ENCODE results near the gene NRARP.

Gene NRARP

GRCh38 chr9:137277329-137278041 is 24.6 kb downstream of the NRARP start, which contains the start of gene TOR4A:
TOR4A (plus strand) TSS chr9:137277726; CDS start chr9:137278690, 964 bp downstream.
- DNase-seq (ENCODE audit: low read depth in 2 of 2), result no peak

GRCh38 chr9:137276473-137277328 is 25.4 kb downstream of the NRARP start:
- no peak for DNase-seq (ENCODE audit: low read depth in 2 of 2)

DNA sequence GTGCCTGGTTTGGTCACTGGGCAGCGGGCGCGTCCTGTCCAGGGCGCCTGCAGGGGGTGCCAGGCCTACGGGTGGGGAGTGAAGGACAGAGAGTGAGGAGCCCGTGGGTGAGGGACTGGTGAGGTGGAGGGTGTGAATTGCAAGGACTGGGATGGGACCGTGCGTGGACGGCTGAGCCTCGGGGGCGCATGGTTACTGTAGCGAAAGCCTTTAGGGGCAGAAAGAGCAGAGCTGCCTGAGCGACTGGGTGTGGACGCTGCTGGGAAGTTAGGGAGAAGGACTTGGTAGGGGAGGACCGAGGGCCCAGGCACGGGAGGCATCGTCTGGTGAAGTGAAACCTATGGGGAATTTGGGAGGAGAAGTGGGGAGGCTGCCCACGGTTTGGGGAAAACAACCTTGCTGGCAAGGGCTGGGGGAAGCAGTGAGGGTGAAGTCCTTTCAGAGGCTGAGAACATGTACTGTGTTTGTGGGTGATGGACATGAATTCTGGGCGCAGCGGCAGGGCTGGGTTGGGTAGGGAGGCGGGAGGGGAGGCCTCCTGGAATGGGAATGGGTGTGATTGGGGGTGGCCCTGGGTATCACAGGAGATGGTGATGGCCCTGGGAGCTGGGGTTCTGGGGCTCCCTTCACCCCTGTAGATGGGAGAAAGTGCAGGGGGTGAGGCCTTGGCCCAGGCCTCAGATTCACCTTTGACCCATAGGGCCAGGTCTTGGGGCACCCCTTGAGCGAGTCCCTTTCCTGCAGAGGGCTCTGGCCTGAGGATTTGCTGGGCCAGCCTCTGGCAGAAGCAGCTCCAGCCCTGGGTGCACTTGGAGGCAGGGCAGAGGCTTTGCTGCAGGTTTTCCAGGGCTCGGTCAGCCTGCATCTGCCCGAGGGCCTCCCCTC is 26.2 kb downstream of the NRARP start:
- DNase-seq (ENCODE audit: low read depth in 2 of 2), result no peak

DNA sequence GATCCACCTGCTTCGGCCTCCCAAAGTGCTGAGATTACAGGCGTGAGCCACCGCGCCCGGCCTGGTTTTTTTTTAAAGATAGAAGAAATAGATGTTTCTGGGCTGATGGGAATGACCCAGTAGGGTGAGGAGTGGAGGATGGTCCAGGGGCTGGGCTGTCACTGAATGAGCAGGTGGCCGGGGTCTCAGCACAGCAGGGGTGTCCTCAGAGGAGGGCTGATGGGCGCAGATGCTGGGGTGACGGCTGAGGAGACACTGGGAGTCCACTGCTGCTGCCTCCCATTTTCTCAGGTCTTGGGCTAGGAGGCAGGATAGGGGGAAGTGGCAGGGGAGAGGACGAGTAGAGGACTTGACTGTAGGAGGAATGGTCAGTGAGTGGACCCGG is 26.9 kb downstream of the NRARP start:
- no peak for DNase-seq (ENCODE audit: low read depth in 2 of 2)

DNA sequence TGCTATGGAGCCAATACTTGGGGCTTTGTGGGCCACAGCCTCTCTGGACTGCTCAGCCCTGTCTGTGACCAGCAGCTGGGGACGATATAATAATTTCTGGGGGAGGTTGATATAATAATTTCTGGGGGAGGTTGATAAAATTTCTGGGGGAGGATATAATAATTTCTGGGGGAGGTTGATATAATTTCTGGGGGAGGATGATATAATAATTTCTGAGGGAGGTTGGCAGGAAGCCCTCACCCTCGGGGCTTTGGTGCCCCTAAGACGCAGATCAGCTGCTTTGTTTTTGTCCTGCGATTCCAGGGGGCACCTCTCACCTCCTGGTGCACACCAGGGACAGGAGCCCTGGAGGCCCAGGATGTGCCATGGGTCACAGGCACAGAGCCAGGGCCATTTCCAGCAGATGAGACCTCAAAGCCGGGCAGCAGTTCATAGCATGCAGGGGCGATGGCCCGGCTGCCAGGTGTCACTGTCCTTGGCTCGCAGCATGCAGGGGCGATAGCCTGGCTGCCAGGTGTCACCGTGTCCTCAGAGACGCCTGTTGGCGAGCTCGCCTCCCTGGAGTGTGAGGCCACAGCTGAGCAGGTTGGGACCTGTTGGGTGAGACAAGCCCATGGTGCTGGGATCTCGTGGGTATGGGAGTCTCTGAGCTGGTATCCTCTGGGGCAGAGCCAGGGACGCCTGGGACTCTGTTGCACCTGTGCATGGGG is 28.3 kb downstream of the NRARP start:
- DNase-seq (ENCODE audit: low read depth in 2 of 2), result no peak

DNA sequence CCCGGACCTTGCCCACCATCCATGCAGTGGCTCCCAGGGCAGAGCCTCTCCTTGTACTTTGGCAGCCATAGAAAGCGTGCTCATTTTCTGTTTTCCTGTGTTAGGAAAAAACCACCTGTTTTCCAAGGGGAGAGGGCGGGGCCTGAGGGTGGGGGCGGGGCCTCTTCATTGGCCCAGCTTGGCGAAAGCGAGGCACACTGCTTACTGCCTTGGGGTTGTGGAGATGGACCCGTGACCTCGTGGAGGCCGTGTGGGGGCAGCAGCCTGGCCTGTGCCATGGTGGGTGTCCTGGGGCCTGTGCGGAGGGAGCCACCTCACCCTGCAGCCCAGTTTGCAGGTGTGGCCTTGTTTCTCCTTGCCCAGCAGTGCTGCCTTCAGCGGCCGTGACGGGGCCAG is 29.0 kb downstream of the NRARP start:
- DNase-seq (ENCODE audit: low read depth in 2 of 2), result no peak

GRCh38 chr9:137272241-137273094 is 29.6 kb downstream of the NRARP start:
- DNase-seq (ENCODE audit: low read depth in 2 of 2), result no peak

GRCh38 chr9:137271696-137272076 is 30.4 kb downstream of the NRARP start:
- no peak for DNase-seq (ENCODE audit: low read depth in 2 of 2)

- DNase-seq (ENCODE audit: low read depth in 2 of 2), result no peak
Measured at GRCh38 chr9:137270929-137271695, 31.0 kb downstream of the NRARP start.

DNA sequence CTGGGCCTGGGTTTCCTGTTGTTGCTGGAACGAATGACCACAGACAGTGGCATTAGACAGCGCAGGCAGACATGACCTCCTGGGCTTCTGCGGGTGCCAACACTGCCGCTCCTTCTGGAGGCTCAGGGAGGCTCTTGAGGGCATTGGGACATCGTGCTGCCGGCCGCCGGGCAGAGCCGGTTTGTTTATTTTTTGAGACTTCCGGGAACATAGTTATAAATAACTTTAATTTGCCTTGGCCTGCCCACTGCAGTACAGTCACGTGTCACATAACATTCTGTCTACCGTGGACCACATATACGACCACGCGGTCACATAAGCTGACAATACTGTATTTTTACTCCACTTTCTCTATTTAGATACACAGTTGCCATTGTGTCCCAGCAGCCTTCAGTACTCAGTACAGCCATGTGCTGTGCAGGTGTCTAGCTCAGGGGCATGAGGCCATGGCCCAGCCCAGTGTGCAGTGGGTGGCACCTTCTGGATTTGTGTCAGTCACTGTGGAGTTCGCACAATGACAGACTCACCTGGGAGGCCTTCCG is 32.8 kb downstream of the NRARP start:
- no peak for DNase-seq (ENCODE audit: low read depth in 2 of 2)

DNA sequence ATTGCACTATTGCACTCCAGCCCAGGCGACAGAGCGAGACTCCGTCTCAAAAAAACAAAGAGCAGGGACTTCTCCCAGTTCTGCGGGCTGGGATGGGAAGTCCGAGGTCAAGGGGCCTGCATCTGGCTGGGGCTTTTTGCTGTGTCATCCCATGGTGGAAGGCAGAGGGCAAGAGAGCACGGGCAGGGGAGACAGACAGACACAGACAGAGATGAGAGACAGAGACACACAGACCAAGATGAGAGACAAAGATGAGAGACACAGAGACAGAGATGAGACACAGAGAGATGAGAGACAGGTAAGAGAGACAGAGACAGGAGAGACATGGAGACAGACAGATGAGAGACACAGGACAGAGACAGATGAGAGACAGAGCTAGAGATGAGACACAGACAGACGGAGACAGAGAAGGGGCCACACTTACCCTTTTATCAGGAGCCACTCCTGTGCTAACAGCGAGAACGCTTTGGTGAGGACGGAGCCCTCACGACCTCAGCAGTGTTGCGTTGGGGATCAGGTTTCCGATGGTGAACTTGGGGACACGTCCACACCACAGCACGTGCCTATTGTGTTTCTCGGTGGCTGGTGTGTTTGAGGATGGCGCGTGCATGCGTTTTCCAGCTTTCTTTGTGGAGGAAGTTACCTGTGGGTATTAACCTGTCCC is 33.4 kb downstream of the NRARP start:
- DNase-seq (ENCODE audit: low read depth in 2 of 2), result no peak

DNA sequence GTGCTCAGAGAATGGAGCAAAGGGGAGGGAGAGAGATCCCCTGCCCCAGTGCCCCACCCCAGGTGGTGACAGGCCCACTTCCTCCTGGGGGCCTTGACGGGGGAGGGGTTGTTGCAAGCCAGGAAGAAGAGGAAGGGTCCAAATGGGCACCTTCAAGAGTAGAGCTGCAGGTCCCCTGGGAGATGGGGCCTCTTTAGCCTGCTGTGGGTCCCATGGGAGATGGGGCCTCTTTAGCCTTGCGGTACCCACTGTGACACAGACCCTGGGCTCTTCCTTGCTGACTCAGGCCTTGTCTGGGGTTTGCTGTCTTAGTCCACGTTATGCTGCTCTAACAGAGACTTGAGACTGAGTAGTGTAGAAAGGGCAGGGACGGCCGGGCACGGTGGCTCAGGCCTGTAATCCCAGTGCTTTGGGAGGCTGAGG is 34.1 kb downstream of the NRARP start:
- DNase-seq (ENCODE audit: low read depth in 2 of 2), result no peak

GRCh38 chr9:137266585-137267453 is 35.3 kb downstream of the NRARP start:
- no peak for DNase-seq (ENCODE audit: low read depth in 2 of 2)

DNA sequence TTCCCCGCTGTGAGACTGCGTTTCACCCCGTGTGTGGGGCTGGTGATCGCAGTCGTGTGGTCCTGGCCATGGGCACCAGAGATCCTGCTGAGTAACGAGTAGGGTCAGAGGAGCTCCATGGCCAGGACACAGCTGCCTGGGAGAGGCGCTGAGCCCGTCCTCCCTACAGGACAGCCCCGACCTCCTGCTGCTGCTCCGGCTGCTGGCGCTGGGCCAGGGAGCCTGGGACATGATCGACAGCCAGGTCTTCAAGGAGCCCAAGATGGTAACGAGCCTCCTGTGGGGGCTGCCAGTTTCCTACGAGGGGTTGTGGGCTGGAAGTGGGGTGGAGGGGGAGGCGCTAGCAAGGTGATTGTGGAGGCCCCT is 35.9 kb downstream of the NRARP start:
- DNase-seq (ENCODE audit: low read depth in 2 of 2), result no peak

- no peak for DNase-seq (ENCODE audit: low read depth in 2 of 2)
Measured at GRCh38 chr9:137265496-137266161, 36.4 kb downstream of the NRARP start.

GRCh38 chr9:137264067-137264466 is 38.0 kb downstream of the NRARP start:
- no peak for DNase-seq (ENCODE audit: low read depth in 2 of 2)

- DNase-seq (ENCODE audit: low read depth in 2 of 2), result no peak
Measured at GRCh38 chr9:137263506-137263905, 38.6 kb downstream of the NRARP start.

All from fibroblast of skin of left biceps (primary cell).